Right lobe of liver (tissue), 4 donors: Measurements from ENCODE around the gene CCDC137.

Experiments
- POLR2A ChIP-seq: fragments of 450-650 bp; IDR thresholded peaks from one replicate; pipeline ENCODE4 v1.6.1; 2017; ENCODE audit warnings: antibody characterized with exemption, mild to moderate bottlenecking
- TF ChIP-seq, protein P1 (sequence below), 4 donors: fragments of 200-600 bp in 3 of 4; fragments of 450-650 bp in 1 of 4; IDR thresholded peaks; one replicate each; pipeline versions ENCODE4 v1.5.1 to v1.8.0; 2016 to 2022; ENCODE audit warnings: antibody characterized with exemption in 4 of 4, mild to moderate bottlenecking in 2 of 4
- donor health status: DM: no; HTN: no; CAD: no.
- donor health status: DM: no; HTN: no; CAD: no.
- donor health status: DM: no; HTN: yes; CAD: no.

DNA sequence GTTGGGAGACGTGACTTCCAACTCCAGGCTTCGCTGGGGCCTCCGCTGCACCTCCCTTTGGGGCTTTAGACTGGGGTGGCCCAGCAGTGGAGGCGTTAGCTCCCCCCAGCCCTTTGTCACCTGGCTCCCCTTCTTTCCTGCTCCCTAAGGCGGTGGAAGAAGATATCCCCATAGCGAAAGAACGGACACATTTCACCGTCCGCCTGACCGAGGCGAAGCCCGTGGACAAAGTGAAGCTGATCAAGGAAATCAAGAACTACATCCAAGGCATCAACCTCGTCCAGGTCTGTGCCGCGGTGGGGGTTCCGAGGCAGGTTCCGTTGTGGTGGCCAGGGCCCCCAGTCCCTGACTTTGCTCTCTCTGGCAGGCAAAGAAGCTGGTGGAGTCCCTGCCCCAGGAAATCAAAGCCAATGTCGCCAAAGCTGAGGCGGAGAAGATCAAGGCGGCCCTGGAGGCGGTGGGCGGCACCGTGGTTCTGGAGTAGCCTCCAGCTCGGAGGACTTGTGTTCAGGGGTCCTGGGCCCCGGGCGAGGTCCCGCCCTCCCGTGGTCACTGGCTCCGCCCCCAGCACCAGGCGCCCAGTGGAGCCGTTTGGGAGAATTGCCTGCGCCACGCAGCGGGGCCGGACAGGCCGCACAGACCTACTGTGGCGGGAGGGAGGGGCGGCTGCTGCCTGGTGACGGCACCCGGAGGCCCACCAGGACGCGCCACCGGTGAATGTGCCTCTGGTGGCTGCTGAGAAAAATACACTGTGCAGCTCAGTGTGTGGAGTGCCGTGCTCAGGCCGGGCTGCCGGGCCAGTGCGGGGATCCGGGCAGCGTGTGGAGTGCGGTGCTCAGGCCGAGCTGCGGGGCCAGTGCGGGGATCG, 40.5 kb downstream of the CCDC137 start:
- TF ChIP-seq, protein P1, sequence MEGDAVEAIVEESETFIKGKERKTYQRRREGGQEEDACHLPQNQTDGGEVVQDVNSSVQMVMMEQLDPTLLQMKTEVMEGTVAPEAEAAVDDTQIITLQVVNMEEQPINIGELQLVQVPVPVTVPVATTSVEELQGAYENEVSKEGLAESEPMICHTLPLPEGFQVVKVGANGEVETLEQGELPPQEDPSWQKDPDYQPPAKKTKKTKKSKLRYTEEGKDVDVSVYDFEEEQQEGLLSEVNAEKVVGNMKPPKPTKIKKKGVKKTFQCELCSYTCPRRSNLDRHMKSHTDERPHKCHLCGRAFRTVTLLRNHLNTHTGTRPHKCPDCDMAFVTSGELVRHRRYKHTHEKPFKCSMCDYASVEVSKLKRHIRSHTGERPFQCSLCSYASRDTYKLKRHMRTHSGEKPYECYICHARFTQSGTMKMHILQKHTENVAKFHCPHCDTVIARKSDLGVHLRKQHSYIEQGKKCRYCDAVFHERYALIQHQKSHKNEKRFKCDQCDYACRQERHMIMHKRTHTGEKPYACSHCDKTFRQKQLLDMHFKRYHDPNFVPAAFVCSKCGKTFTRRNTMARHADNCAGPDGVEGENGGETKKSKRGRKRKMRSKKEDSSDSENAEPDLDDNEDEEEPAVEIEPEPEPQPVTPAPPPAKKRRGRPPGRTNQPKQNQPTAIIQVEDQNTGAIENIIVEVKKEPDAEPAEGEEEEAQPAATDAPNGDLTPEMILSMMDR (IDR thresholded peaks at IDR 0.05): no peak
- TF ChIP-seq POLR2A: no peak
